ENCODE measurements around the gene VWCE.
"Not testable (repeated sequence)": the region's sequence is repeated elsewhere in the genome, so short reads cannot be mapped to it uniquely, and the experiment has no call there.

Gene VWCE

DNA sequence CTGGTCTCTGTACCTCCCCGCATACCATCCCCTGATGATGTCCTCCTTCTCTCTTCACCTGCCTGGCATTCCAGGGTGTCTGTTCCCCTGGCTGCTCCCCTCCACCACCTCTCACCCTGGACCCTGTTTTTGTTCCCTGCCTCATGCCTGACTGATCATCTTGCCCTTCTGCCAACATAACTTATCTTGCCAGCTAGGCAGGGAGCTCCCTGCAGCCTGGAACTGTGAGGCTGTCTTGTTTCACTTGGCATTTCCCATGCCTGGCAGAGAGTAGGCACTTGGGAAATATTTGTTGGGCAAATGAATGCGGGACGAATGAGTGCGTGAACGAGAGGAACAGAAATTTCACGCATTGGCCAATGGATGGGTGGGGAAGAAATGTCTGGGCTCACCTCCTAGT is 84.5 kb downstream of the VWCE start:
- not testable (repeated sequence) for DNase-seq (ENCODE audit: low spot score)
